A549 treated with AZD9567 at 1 μM for 4 hours (cell line): Measurements from ENCODE around the gene OR4F6. TPM values are rescaled to one million over a fixed set of nuclear protein-coding genes. Genes with fewer than 3 reads are reported as not detected.

Experiments
- total RNA-seq: library from RNA; stranded (reverse); fragments of 200-300 nt; extraction: Qiagen RNA extraction; gene quantifications from 5 replicates; pipeline ENCODE4 v1.2.3, GENCODE V29; 2022; ENCODE audit not compliant: insufficient read depth

Gene OR4F6
- total RNA-seq, result not detected in 5 replicates

GRCh38 chr15:101803209-101803608 lies at the start of gene OR4F6:
Gene OR4F6 (plus strand): TSS chr15:101803509. CDS start chr15:101805720, 2,211 bp downstream.

GRCh38 chr15:101811902-101812301 lies 8.6 kb downstream of the OR4F6 start, which contains the start of gene OR4F15:
Gene OR4F15 (plus strand): TSS chr15:101812202. CDS start chr15:101818187, 5,985 bp downstream.

Other genes starting within 250 kb of the OR4F6 start
- gene TM2D3, start 151.1 kb upstream of the OR4F6 start, total RNA-seq, result 32.2 to 37.0 TPM (median 35.3 TPM) in 5 replicates
- gene TARS3, start 79.0 kb upstream of the OR4F6 start, total RNA-seq, result 7.3 to 12.6 TPM (median 8.7 TPM) in 5 replicates
- gene OR4F15, start 8.7 kb downstream of the OR4F6 start, total RNA-seq, result not detected in 5 replicates